Skin epidermis (tissue), 12 donors: ENCODE data around the gene KHDRBS1.
"Not testable (repeated sequence)": the region's sequence is repeated elsewhere in the genome, so short reads cannot be mapped to it uniquely, and the experiment has no call there.

Experiments used
- H3K27ac ChIP-seq, 21 experiments: fragments of 200-600 bp; sonication (generic) in 11 of 21; one replicate each; pipeline ENCODE4 v1.5.0; 2020; ENCODE audit warnings: mild to moderate bottlenecking in 3 of 21, inconsistent platforms in 2 of 21, moderate library complexity in 2 of 21
- H3K4me3 ChIP-seq, 7 experiments: fragments of 200-600 bp; sonication (generic) in 2 of 7; one replicate each; pipeline ENCODE4 v1.5.0; 2020; ENCODE audit warnings: inconsistent platforms in 2 of 7, mild to moderate bottlenecking in 2 of 7, moderate library complexity in 1 of 7

The KHDRBS1 gene, protein sequence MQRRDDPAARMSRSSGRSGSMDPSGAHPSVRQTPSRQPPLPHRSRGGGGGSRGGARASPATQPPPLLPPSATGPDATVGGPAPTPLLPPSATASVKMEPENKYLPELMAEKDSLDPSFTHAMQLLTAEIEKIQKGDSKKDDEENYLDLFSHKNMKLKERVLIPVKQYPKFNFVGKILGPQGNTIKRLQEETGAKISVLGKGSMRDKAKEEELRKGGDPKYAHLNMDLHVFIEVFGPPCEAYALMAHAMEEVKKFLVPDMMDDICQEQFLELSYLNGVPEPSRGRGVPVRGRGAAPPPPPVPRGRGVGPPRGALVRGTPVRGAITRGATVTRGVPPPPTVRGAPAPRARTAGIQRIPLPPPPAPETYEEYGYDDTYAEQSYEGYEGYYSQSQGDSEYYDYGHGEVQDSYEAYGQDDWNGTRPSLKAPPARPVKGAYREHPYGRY

DNA sequence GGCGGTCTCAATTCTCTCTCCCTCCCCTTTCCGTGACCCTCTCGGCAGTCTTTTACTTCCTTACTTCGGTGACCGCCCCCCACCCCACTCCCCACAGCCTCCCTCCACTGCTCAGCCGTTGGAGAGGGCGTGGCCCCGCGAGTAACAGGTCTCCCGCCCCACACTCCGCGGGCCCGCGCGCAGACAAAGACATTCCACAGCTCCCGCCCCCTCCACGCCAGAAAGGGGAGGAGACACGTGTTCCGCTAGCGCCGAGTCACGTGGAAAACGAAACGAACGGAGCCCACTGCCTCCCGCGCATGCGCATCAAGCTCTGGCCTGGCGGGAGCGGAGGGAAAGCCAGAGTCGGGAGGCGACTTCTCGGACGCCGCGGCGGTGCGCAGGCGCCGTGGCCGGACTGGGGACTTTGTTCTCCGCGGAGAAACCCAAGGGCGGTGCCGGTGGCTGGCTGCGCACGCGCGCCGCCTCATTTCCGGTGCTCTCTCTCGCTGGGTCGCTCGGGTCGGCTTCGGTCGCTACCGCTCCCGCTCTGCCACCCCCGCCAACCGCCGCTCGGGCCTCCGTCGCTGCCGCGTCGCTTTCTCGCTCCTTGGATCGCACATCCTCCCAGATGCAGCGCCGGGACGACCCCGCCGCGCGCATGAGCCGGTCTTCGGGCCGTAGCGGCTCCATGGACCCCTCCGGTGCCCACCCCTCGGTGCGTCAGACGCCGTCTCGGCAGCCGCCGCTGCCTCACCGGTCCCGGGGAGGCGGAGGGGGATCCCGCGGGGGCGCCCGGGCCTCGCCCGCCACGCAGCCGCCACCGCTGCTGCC is at the start of gene KHDRBS1:
TSS of gene KHDRBS1 (plus strand) at position 483 of the 813 bp plus-strand sequence. CDS start at position 611, 128 bp downstream.
- peak within 1 kb of the TSS; percentile 94 to 100 (median 98) for H3K27ac ChIP-seq
- peak within 1 kb of the TSS; percentile 73 to 98 (median 90) for H3K4me3 ChIP-seq

DNA sequence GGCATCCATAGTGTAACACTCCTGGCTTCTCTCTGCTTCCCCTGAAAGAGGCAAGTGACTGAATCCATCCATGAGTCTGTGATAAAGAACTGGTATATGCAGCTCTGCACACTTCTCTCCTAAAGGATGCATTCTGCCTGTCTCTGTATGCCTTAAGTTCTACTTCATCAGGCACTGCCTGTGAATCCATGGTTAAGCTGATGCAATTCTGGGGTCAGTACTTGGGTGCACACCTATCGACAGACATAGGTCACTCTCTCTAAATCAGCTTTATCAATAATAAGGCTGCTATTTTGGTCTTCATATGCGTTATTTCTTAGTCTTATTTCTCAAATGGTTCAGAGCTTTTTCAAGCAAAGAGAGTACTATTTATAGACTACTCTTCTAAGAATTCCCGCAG is 42.8 kb upstream of the KHDRBS1 start:
- no peak overlapping the region for H3K27ac ChIP-seq
- H3K4me3 ChIP-seq, result no peak overlapping the region

DNA sequence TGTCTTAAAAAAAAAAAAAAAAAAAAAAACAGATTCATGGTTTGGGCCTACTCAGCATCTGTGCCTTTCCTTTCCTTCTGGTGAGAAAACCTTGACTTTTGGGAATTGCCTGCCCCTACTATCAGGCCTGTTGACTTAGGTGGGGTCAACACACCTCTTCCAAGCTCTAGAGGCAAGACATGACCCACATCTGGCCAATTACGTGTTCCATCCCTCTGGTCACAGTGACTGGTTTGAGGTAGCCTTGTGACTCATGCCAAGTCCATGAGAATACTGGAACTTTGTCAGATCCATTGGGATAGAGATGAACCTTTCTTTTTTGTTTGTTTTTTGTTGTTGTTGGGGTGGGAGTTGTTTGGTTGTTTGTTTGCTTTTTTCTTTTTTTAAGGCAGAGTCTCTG is 37.3 kb upstream of the KHDRBS1 start:
- Histone ChIP-seq H3K27ac (peak overlapping the region in 2 of 21 experiments; percentile 28 to 29), H3K4me3 (no peak overlapping the region)

- Histone ChIP-seq H3K4me3 (no peak overlapping the region), H3K27ac (peak overlapping the region in 13 of 21 experiments; percentile 5 to 68 (median 32))
These were observed 36.1 kb upstream of the KHDRBS1 start for GRCh38 chr1:31977385-31978131.

GRCh38 chr1:31978843-31979400 is 34.7 kb upstream of the KHDRBS1 start:
- Histone ChIP-seq H3K27ac (no peak overlapping the region), H3K4me3 (no peak overlapping the region)

GRCh38 chr1:31980835-31981455 is 32.7 kb upstream of the KHDRBS1 start:
- Histone ChIP-seq H3K4me3 (no peak overlapping the region), H3K27ac (peak overlapping the region in 2 of 21 experiments; percentile 61 to 76)

- Histone ChIP-seq H3K4me3 (no peak overlapping the region), H3K27ac (peak overlapping the region in 7 of 21 experiments; percentile 1 to 76 (median 56))
These were observed 32.2 kb upstream of the KHDRBS1 start for GRCh38 chr1:31981456-31981839.

DNA sequence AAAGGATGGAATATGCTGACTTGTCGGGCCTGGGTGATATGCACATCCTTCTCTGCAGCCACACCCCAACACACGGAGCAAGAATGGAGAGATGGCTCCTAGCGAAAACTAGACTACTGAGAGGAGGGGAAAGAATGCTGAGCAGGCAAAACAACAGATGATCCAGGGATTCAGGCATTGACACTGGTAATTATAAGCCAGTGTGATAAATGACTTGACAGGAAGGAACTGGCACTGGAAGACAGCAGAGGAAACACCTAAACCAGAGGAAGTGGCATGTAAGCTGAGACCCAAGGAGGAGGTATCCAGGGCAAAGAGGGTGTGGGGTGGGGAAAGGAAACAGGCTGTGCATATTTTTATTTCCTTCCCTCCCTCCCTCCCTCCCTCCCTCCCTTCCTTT is 31.7 kb upstream of the KHDRBS1 start:
- H3K27ac ChIP-seq, result peak overlapping the region in 10 of 21 experiments; percentile 1 to 76 (median 32)

DNA sequence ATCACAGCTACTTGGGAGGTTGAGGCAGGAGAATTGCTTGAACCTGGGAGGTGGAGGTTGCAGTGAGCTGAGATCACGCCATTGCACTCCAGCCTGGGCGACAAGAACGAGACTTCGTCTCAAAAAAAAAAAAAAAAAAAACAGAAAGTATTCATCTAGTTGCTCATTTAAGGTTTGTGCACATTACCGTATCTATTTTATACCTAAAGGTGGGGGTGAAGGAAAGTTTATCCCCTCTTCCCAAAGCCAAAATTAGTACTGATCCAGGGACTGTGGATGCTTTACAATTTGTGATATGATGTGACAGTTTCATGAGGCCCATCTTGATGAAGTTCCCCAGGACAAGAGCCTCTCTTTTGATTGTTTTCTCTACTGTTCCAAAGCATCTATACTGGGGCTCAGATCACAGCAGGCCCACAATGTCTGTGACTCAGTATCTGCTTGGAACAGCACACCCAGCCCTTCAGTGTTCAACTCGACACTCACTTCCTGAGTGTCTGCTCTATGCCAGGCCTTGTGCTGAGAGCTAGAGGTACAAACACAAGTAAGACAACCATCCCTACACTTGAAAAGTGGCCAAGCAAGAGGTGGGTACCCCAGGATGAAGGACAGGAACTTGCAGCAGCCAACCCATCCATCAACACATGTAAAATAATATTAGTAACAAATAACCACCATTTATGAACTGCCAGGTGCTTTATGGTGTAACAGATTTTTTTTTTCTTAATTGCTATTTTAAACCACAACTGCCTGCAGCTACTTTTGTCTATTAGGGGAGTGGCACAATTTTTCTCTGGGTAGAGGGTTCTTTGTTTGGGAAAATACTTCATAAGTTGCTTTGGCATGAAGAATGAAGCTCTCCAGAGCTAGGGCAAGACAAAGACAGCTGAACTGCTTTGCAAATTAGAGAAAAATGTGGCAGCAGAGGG is 29.0 kb upstream of the KHDRBS1 start:
- peak overlapping the region in 18 of 21 experiments; percentile 16 to 88 (median 59) for H3K27ac ChIP-seq
- no peak overlapping the region for H3K4me3 ChIP-seq

More for the DNA sequence above, 31.7 kb upstream of the KHDRBS1 start:
- H3K4me3 ChIP-seq, result no peak overlapping the region

DNA sequence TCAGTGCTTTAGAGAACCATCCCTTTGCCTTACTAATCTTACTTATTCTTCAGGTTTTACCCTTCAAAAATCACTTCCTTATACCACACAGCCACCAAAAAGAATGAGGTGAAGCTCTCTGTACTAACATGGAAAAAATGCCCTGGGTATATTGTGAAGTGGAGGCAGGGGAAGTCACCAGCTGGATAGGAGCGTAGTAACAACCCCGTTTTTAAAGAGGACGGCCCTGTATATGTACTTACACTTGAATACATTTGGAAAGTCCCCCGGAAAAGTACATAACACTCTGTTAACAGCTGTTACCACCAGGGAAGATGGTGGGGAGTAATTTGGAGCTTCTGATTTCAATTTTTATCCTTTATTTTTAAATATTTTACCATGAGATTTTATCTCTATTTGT is 28.2 kb upstream of the KHDRBS1 start:
- peak overlapping the region in 18 of 21 experiments; percentile 16 to 88 (median 59) for H3K27ac ChIP-seq
- H3K4me3 ChIP-seq, result no peak overlapping the region

DNA sequence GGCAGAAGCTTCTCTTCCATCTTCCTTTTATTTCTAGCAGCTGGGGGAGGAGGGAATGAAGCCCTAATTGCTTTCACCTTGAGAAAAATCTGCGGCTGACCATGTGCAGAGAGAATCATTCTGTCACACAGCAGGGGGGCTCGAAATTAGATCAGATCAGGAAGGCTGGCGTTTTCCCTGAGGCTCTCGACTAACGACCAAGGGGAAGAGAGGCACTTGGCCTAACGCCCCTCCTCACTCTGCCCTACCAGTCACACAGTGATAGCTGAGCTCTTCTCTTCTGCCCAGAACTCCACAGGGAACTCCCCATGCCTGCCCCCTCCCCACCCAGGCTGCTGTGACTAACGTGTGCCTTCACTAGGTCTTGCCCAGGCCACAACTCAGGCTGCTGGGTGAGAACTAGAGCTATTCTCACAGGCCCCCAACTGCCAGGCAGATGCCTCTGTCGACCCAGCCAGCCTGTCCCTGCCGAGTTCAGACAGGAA is 26.5 kb upstream of the KHDRBS1 start:
- no peak overlapping the region for H3K27ac ChIP-seq
- H3K4me3 ChIP-seq, result no peak overlapping the region

DNA sequence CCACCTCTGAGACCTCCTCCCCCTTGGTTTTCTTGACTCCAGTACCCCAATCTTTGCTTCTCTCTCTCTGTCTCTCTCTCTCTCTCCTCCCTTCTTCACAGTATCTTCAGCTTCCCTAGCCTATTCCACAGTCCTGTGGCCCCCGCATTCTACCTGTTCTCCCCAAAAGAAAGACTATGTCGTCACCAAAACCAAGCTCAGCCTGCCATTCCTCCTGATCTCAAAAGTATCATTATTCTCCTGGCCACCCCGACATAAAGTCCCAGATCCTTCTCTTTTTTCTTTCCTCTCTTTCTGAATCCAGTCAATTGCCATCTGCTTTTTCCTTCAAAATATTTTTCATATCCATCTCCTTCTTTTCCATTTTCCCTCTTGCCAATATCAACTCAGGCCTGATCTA is 23.7 kb upstream of the KHDRBS1 start:
- Histone ChIP-seq H3K4me3 (no peak overlapping the region), H3K27ac (no peak overlapping the region)

DNA sequence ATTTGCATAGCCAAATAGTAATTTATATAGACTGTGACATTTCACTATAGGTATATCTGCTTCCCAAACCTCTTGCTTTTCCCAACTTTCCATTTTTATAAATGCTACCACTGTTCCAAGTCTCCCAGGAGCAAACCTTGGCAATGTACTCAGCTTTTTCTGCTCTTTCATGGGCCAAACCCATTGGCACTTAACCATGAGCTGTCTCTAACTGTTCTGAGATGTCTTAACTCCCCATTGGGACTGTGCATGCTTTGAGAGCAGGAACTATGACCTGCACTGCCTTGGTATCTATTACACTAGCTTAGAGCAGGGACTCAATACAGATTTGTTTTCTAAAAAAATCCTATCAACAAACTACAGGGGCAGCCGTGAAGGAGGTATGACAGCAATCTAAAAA is 22.5 kb upstream of the KHDRBS1 start:
- Histone ChIP-seq H3K4me3 (no peak overlapping the region), H3K27ac (no peak overlapping the region)

GRCh38 chr1:31995263-31995662 is 18.4 kb upstream of the KHDRBS1 start:
- H3K4me3 ChIP-seq, result no peak overlapping the region
- no peak overlapping the region for H3K27ac ChIP-seq

DNA sequence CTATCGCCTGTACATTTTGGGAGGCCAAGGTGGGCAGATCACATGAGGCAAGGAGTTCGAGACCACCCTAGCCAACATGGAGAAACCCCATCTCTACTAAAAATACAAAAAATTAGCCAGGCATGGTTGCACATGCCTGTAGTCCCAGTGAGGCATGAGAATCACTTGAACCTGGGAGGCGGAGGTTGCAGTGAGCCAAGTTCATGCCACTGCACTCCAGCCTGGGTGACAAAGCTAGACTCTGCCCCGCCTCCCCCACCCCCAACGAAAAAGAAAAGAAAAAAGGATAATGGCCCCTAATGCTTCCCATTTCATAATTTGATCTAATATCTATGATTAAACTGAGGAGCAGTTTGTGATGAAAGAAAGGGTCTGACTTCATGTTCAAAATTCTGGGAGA is 17.5 kb upstream of the KHDRBS1 start:
- not testable (repeated sequence) for H3K4me3 ChIP-seq, H3K27ac ChIP-seq

GRCh38 chr1:32001863-32002262 is 11.8 kb upstream of the KHDRBS1 start:
- no peak overlapping the region for H3K4me3 ChIP-seq

GRCh38 chr1:32002285-32002684 is 11.4 kb upstream of the KHDRBS1 start:
- H3K27ac ChIP-seq, H3K4me3 ChIP-seq: not testable (repeated sequence)

More at GRCh38 chr1:32001863-32002262, 11.8 kb upstream of the KHDRBS1 start:
- peak overlapping the region in 4 of 21 experiments; percentile 8 to 58 (median 33) for H3K27ac ChIP-seq

GRCh38 chr1:32005522-32005921 is 8.1 kb upstream of the KHDRBS1 start:
- Histone ChIP-seq H3K4me3 (no peak overlapping the region), H3K27ac (peak overlapping the region in 1 of 21 experiments; percentile 23)
